ENCODE data around the gene CHPF2.

CHPF2 gene

GRCh38 chr7:151232917-151233701, 826 bp downstream of the CHPF2 start:
- peak in 1 of 2 donors; percentile 52 for DNase-seq (ENCODE audit: low read depth in 2 of 2, low spot score in 1 of 2)

- no peak for DNase-seq (ENCODE audit: low read depth in 2 of 2, low spot score in 1 of 2)
Observed at GRCh38 chr7:151233804-151234203, 1.5 kb downstream of the CHPF2 start.

- no peak for DNase-seq (ENCODE audit: low read depth in 2 of 2, low spot score in 1 of 2)
Observed at GRCh38 chr7:151235091-151235787, 3.0 kb downstream of the CHPF2 start.

GRCh38 chr7:151236406-151236805, 4.1 kb downstream of the CHPF2 start:
- no peak for DNase-seq (ENCODE audit: low read depth in 2 of 2, low spot score in 1 of 2)

GRCh38 chr7:151237244-151238189, 5.2 kb downstream of the CHPF2 start:
- no peak for DNase-seq (ENCODE audit: low read depth in 2 of 2, low spot score in 1 of 2)

- DNase-seq (ENCODE audit: low read depth in 2 of 2, low spot score in 1 of 2) = no peak
Observed at GRCh38 chr7:151238190-151238810, 6.0 kb downstream of the CHPF2 start.

- no peak for DNase-seq (ENCODE audit: low read depth in 2 of 2, low spot score in 1 of 2)
Observed at GRCh38 chr7:151238924-151239836, 6.9 kb downstream of the CHPF2 start.

- no peak for DNase-seq (ENCODE audit: low read depth in 2 of 2, low spot score in 1 of 2)
Observed at GRCh38 chr7:151239837-151240459, 7.7 kb downstream of the CHPF2 start.

- no peak for DNase-seq (ENCODE audit: low read depth in 2 of 2, low spot score in 1 of 2)
Observed at GRCh38 chr7:151240536-151240935, 8.3 kb downstream of the CHPF2 start.

- DNase-seq (ENCODE audit: low read depth in 2 of 2, low spot score in 1 of 2) = no peak
Observed at GRCh38 chr7:151240942-151241754, 8.9 kb downstream of the CHPF2 start.

GRCh38 chr7:151241755-151242096, 9.4 kb downstream of the CHPF2 start:
- DNase-seq (ENCODE audit: low read depth in 2 of 2, low spot score in 1 of 2) = no peak

GRCh38 chr7:151242159-151243044, 10.1 kb downstream of the CHPF2 start:
- no peak for DNase-seq (ENCODE audit: low read depth in 2 of 2, low spot score in 1 of 2)

- DNase-seq (ENCODE audit: low read depth in 2 of 2, low spot score in 1 of 2) = no peak
Observed at GRCh38 chr7:151243045-151243349, 10.7 kb downstream of the CHPF2 start.

- DNase-seq (ENCODE audit: low read depth in 2 of 2, low spot score in 1 of 2) = no peak
Observed at GRCh38 chr7:151243408-151244195, 11.3 kb downstream of the CHPF2 start.

GRCh38 chr7:151244196-151244840, 12.0 kb downstream of the CHPF2 start:
- DNase-seq (ENCODE audit: low read depth in 2 of 2, low spot score in 1 of 2) = no peak

- no peak for DNase-seq (ENCODE audit: low read depth in 2 of 2, low spot score in 1 of 2)
Observed at GRCh38 chr7:151244841-151245346, 12.6 kb downstream of the CHPF2 start.
